Large intestine (tissue), 3 donors: ENCODE measurements around the gene TRAF3. TPM values are rescaled to one million over a fixed set of nuclear protein-coding genes. Genes with fewer than 3 reads are reported as not detected.
A peak's percentile ranks its signal among the peaks of the same experiment; 100 is the strongest.

Experiments
- DNase-seq, 2 donors: peaks; one replicate each; pipeline versions ENCODE4 v3.0.0 to v3.0.0-alpha.2; 2013
- H3K27ac ChIP-seq: one replicate; pipeline ENCODE4 v1.5.1; 2013; ENCODE audit warnings: low read length
- H3K27me3 ChIP-seq: 2 replicates; pipeline ENCODE4 v1.6.1; 2013; ENCODE audit warnings: low read length; ENCODE audit not compliant: control insufficient read depth, insufficient read depth
- H3K36me3 ChIP-seq: 2 replicates; pipeline ENCODE4 v1.6.1; 2013; ENCODE audit warnings: low read length; ENCODE audit not compliant: control insufficient read depth, insufficient read depth
- H3K4me1 ChIP-seq: one replicate; pipeline ENCODE4 v1.6.1; 2013; ENCODE audit warnings: low read length; ENCODE audit not compliant: control insufficient read depth, insufficient read depth
- H3K4me3 ChIP-seq: one replicate; pipeline ENCODE4 v1.5.1; 2013; ENCODE audit warnings: low read length
- H3K9me3 ChIP-seq: one replicate; pipeline ENCODE4 v1.6.1; 2013; ENCODE audit warnings: mild to moderate bottlenecking, low read depth, low read length, moderate library complexity; ENCODE audit not compliant: control insufficient read depth
- WGBS: methylation state at CpG from one replicate; pipeline ENCODE4 v1.1.5; 2013; ENCODE audit warnings: low lambda C conversion rate; ENCODE audit not compliant: insufficient coverage; 5-methylcytosine and 5-hydroxymethylcytosine counted together
- polyA plus RNA-seq: library from polyadenylated mRNA; unstranded; fragments of 120-200 nt; gene quantifications from one replicate; pipeline ENCODE4 v1.2.1, GENCODE V29; 2013

The TRAF3 gene
- polyA plus RNA-seq, 1 donor, result 16.3 TPM

DNA sequence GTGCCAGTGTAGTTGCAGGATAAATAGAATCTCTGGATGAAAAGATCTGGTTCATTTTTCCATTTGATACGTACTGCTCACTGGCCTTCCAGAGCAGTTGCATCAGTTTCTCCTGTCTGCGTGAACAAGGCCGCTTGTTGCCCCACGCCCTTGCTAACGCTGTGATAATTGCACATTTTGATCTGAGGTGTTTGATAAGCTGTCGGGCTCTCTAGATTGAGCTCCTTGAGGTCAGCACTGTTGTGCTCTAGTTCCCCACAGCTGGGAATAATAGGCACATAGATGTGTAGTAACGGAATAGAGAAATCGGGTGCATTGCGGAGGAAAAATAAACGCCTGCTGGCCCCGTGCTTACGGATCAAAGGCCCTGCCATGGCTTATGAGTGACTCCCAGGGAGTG, 42.8 kb upstream of the TRAF3 start:
- Histone ChIP-seq H3K27me3 (no peaks in the 10 kb centered on the region), H3K36me3 (peaks cover 33% of the 10 kb centered on the region)
- no CpG with 5 or more reads among the region's 12 CpGs for WGBS

DNA sequence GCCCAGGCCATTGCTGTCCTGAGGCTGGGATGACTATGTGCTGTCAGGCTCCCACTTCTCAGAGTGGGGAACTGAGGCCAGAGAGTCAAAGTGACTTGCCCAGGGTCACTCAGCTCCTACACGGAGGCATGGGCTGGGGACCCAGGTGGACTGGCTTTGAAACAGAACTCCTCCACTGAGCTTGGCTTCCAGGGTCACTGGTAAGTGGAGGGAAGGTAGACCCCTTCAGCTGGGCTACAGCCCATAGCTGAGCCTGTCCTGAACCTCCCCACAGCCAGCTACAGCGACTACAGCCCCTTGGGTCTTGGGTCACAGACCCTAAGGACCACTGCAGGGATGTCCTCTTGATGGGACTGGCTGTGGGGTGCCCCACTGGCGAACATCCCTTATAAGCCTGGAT, 40.3 kb upstream of the TRAF3 start:
- no CpG with 5 or more reads among the region's 3 CpGs for WGBS
- DNase-seq, result no peak
- Histone ChIP-seq H3K9me3 (peaks cover 17% of the 10 kb centered on the region), H3K27me3 (no peaks in the 10 kb centered on the region), H3K36me3 (peaks cover 19% of the 10 kb centered on the region), H3K27ac (no peak overlapping the region), H3K4me1 (no peaks in the 10 kb centered on the region), H3K4me3 (no peak overlapping the region)

More for the DNA sequence above, 42.8 kb upstream of the TRAF3 start:
- no peaks in the 10 kb centered on the region for H3K9me3 ChIP-seq
- H3K4me3 ChIP-seq, result no peak overlapping the region
- no peak for DNase-seq
- no peak overlapping the region for H3K27ac ChIP-seq
- no peaks in the 10 kb centered on the region for H3K4me1 ChIP-seq

- H3K27ac ChIP-seq, result no peak overlapping the region
- WGBS, result no CpG with 5 or more reads among the region's 18 CpGs
- DNase-seq, result no peak
Observed at GRCh38 chr14:102737402-102738372, 39.6 kb upstream of the TRAF3 start.

GRCh38 chr14:102738373-102739189, 38.7 kb upstream of the TRAF3 start:
- DNase-seq, result no peak
- peaks cover 12% of the 10 kb centered on the region for H3K36me3 ChIP-seq
- no peak overlapping the region for H3K27ac ChIP-seq
- no peaks in the 10 kb centered on the region for H3K27me3 ChIP-seq
- peaks cover 27% of the 10 kb centered on the region for H3K9me3 ChIP-seq
- no CpG with 5 or more reads among the region's 11 CpGs for WGBS
- H3K4me1 ChIP-seq, result no peaks in the 10 kb centered on the region
- no peak overlapping the region for H3K4me3 ChIP-seq

More at GRCh38 chr14:102737402-102738372, 39.6 kb upstream of the TRAF3 start:
- no peak overlapping the region for H3K4me3 ChIP-seq
- peaks cover 18% of the 10 kb centered on the region for H3K36me3 ChIP-seq
- no peaks in the 10 kb centered on the region for H3K4me1 ChIP-seq
- H3K9me3 ChIP-seq, result peaks cover 24% of the 10 kb centered on the region
- no peaks in the 10 kb centered on the region for H3K27me3 ChIP-seq

GRCh38 chr14:102739190-102739469, 38.1 kb upstream of the TRAF3 start:
- no CpG with 5 or more reads among the region's 3 CpGs for WGBS
- Histone ChIP-seq H3K4me1 (no peaks in the 10 kb centered on the region), H3K9me3 (peaks cover 27% of the 10 kb centered on the region), H3K27me3 (no peaks in the 10 kb centered on the region), H3K36me3 (peaks cover 10% of the 10 kb centered on the region), H3K27ac (no peak overlapping the region), H3K4me3 (no peak overlapping the region)
- DNase-seq, result no peak

- H3K27me3 ChIP-seq, result no peaks in the 10 kb centered on the region
- H3K36me3 ChIP-seq, result peaks cover 5% of the 10 kb centered on the region
- H3K27ac ChIP-seq, result no peak overlapping the region
- H3K4me1 ChIP-seq, result no peaks in the 10 kb centered on the region
- no peak for DNase-seq
- WGBS, result no CpG with 5 or more reads among the region's 28 CpGs
- H3K4me3 ChIP-seq, result no peak overlapping the region
- peaks cover 12% of the 10 kb centered on the region for H3K9me3 ChIP-seq
Observed at GRCh38 chr14:102746634-102747438, 30.4 kb upstream of the TRAF3 start.

- no peaks in the 10 kb centered on the region for H3K9me3 ChIP-seq
- WGBS, result no CpG with 5 or more reads among the region's 8 CpGs
- peaks cover 6% of the 10 kb centered on the region for H3K4me1 ChIP-seq
- no peak overlapping the region for H3K4me3 ChIP-seq
- no peak for DNase-seq
- no peak overlapping the region for H3K27ac ChIP-seq
- H3K36me3 ChIP-seq, result peaks cover 5% of the 10 kb centered on the region
- H3K27me3 ChIP-seq, result no peaks in the 10 kb centered on the region
Observed at GRCh38 chr14:102748806-102749205, 28.4 kb upstream of the TRAF3 start.

- H3K4me3 ChIP-seq, result no peak overlapping the region
- peaks cover 5% of the 10 kb centered on the region for H3K36me3 ChIP-seq
- H3K4me1 ChIP-seq, result peaks cover 6% of the 10 kb centered on the region
- peak in 1 of 2 donors; percentile 21 for DNase-seq
- WGBS, result no CpG with 5 or more reads among the region's 33 CpGs
- no peak overlapping the region for H3K27ac ChIP-seq
- H3K27me3 ChIP-seq, result no peaks in the 10 kb centered on the region
- H3K9me3 ChIP-seq, result no peaks in the 10 kb centered on the region
Observed at GRCh38 chr14:102749393-102750305, 27.6 kb upstream of the TRAF3 start.

GRCh38 chr14:102750376-102750775, 26.9 kb upstream of the TRAF3 start:
- WGBS, result no CpG with 5 or more reads among the region's 14 CpGs
- no peak for DNase-seq
- H3K27ac ChIP-seq, result no peak overlapping the region
- no peaks in the 10 kb centered on the region for H3K27me3 ChIP-seq
- no peaks in the 10 kb centered on the region for H3K9me3 ChIP-seq
- peaks cover 6% of the 10 kb centered on the region for H3K4me1 ChIP-seq
- H3K4me3 ChIP-seq, result no peak overlapping the region
- H3K36me3 ChIP-seq, result peaks cover 5% of the 10 kb centered on the region
